Spleen (tissue), 7 donors: ENCODE results near the gene HIVEP3.

ENCODE experiments used
- POLR2AphosphoS5 ChIP-seq, 3 donors: sonication (generic); formaldehyde crosslinking; IDR thresholded peaks; one replicate each; pipeline ENCODE4 v1.5.1; 2017; ENCODE audit warnings: antibody characterized with exemption in 3 of 3
- TF ChIP-seq, protein P1 (sequence below), 11 experiments: fragments of 200-600 bp in 7 of 11; fragments of 450-650 bp in 4 of 11; sonication (generic) in 4 of 11; IDR thresholded peaks in 8 of 11; conservative IDR thresholded peaks in 3 of 11; 1 replicate in 7 of 11; 2 replicates in 4 of 11; pipeline versions ENCODE4 v1.4.0 to v1.8.0; 2016 to 2021; ENCODE audit warnings: antibody characterized with exemption in 11 of 11, inconsistent platforms in 4 of 11, mild to moderate bottlenecking in 1 of 11
- donor health status: DM: no; HTN: no; CAD: no; lungs with moderate emphysema.
- donor health status: DM: no; HTN: no; CAD: no.
- donor health status: DM: no; HTN: no; CAD: no.

DNA sequence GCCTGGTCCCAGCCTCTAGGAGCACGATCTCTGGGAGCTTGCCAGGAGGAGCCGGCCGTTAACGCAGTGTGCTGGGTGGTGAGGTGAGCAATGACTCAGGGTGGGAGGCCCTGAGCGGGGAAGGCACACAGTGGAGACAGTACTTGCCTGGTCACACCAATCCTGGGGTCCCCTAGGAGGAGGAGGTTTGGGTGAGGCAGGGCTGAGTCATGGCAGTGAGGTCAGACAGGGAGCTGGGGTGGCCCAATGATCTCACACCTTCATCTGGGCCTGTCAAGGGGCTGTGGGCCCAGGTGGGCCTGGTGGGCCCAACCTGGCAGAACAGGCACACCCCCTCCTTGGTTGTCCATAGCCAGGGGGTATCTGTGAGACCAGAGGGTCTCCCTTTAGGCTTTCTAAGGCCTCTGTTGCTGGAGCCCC, 425.6 kb downstream of the HIVEP3 start:
- TF ChIP-seq, protein P1, sequence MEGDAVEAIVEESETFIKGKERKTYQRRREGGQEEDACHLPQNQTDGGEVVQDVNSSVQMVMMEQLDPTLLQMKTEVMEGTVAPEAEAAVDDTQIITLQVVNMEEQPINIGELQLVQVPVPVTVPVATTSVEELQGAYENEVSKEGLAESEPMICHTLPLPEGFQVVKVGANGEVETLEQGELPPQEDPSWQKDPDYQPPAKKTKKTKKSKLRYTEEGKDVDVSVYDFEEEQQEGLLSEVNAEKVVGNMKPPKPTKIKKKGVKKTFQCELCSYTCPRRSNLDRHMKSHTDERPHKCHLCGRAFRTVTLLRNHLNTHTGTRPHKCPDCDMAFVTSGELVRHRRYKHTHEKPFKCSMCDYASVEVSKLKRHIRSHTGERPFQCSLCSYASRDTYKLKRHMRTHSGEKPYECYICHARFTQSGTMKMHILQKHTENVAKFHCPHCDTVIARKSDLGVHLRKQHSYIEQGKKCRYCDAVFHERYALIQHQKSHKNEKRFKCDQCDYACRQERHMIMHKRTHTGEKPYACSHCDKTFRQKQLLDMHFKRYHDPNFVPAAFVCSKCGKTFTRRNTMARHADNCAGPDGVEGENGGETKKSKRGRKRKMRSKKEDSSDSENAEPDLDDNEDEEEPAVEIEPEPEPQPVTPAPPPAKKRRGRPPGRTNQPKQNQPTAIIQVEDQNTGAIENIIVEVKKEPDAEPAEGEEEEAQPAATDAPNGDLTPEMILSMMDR (IDR thresholded peaks at IDR 0.05 in 8 of 11, conservative IDR thresholded peaks at IDR 0.05 in 3 of 11), result no peak
- TF ChIP-seq POLR2AphosphoS5 (IDR thresholded peaks at IDR 0.05), result no peak
